EL (cell line): ENCODE results near the gene ATAT1.

Source experiments
- DNase-seq: peaks from one replicate; pipeline ENCODE4 v3.0.0-alpha.2; 2016

The ATAT1 gene

GRCh38 chr6:30626484-30627366 is at the start of gene ATAT1:
ATAT1 (plus strand) TSS chr6:30626874.
- DNase-seq, result peak; percentile 81

- no peak for DNase-seq
Measured at GRCh38 chr6:30578051-30578450, 48.6 kb upstream of the ATAT1 start.

- no peak for DNase-seq
Measured at GRCh38 chr6:30583921-30584320, 42.8 kb upstream of the ATAT1 start.

- no peak for DNase-seq
Measured at GRCh38 chr6:30589754-30590358, 36.8 kb upstream of the ATAT1 start.

GRCh38 chr6:30590509-30590908 is 36.2 kb upstream of the ATAT1 start:
- no peak for DNase-seq

- no peak for DNase-seq
Measured at GRCh38 chr6:30591008-30591407, 35.7 kb upstream of the ATAT1 start.

- no peak for DNase-seq
Measured at GRCh38 chr6:30592287-30592686, 34.4 kb upstream of the ATAT1 start.

DNA sequence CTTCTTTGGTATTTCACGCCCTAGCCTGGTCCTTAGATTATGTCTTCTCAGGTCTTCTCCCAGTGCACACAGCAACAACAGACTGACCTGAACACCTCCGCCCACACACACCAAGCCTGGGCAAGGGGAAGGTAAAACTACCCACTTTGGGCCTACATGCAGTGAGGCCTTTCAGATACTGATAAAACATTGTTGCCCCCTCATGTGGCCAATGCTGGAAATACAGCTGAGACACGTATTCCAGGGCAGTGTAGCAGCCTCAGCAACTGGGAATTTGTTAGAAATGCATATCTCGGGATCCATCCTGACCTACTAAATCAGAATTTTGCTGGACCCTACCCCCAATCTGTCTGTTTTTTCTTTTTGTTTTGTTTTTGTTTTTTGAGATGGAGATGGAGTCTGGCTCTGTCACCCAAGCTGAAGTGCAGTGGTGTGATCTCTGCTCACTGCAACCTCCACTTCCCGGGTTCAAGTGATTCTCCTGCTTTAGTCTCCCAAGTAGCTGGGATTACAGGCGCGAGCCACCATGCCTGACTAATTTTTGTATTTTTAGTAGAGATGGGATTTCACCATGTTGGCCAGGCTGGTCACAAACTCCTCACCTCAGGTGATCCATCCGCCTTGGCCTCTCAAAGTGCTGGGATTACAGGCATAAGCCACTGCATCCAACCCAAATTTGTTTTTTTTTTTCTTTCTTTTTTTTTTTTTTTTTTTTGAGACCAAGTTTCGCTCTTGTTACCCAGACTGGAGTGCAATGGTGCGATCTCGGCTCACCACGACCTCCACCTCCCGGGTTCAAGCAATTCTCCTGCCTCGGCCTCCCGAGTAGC is 29.1 kb upstream of the ATAT1 start:
- DNase-seq, result peak; percentile 84

DNA sequence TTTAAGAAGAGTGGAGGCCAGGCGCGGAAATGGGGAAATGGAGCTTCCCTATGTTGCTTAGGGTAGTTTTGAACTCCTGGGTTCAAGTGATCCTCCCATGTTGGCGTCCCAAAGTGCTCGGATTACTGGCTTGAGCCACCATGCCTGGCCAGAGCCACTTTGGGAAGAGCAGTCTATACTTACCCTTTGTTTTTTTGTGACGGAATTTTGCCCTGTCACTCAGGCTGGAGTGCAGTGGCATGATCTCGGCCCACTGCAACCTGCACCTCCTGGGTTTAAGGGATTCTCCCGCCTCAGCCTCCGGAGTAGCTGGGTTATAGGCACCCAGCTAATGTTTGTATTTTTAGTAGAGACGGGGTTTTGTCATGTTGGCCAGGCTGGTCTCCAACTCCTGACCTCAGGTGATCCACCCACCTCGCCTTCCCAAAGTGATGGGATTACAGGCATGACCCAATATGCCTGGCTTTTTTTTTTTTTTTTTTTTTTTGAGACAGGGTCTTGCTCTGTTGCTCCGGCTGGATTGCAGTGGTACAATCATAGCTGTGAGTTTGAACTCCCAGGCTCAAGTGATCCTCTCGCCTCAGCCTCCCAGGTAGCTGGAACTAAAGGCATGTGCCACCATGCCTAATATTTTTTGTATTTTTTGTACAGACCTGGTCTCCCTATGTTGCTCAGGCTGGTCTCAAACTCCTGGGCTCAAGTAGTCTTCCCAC is 27.6 kb upstream of the ATAT1 start:
- no peak for DNase-seq

GRCh38 chr6:30599625-30600324 is 26.9 kb upstream of the ATAT1 start:
- DNase-seq, result no peak

- no peak for DNase-seq
Measured at GRCh38 chr6:30600451-30600961, 26.2 kb upstream of the ATAT1 start.

GRCh38 chr6:30601436-30601814 is 25.2 kb upstream of the ATAT1 start:
- DNase-seq, result no peak

DNA sequence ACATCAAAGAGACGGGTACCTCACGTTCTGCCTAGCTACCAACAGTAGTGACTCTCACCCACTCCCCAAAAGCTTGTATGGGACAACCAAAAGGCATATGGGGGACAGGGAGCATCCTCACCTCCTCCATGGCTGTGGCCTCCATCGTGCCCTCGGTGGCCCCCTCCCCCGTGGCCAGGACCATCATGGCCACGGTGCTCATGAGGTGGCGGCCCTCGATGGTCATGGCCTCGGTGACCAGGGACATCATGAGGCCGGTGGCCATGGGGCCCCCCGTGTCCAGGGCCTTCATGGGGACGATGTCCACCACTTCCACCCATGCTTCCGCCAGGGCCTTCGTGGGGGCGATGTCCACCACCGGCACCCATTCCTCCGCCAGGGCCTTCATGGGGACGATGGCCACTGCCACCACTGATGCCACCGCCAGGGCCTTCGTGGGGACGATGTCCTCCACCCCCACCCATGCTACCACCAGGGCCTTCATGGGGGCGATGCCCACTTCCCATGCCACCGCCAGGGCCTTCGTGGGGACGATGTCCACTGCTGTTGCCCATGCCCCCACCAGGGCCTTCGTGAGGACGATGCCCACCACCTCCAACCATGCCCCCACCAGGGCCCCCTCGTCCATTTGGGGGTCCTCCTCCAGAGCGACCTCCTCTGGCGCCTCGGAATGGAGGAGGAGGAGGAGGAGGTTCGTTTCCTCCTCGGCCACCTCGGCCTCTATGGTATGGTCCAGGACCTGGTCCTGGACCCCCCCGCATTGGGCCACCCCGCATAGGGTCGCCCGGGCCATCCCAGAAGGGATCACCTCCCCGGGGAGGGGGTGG is 24.6 kb upstream of the ATAT1 start:
- no peak for DNase-seq

DNA sequence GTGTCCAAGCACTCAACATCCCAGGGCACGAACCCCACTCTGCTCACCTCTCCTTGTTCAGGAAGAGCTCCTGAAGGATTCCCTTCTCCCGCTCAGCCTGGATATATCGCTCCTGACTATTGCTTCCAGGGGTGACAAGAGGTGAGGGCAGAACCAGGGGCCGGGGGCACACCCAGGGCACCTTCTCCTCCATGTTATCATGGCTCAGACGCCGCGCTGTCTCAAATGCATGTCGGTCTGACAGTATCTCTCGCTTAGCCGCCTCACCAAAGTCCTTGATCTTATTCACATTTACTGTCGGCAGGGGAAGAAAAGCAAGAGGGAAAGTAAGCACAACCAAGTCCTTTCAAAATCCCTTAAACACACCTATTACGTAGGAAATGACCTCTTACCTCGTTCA is 22.7 kb upstream of the ATAT1 start:
- DNase-seq, result no peak

GRCh38 chr6:30610065-30610464 is 16.6 kb upstream of the ATAT1 start:
- no peak for DNase-seq

GRCh38 chr6:30611150-30611855 is 15.4 kb upstream of the ATAT1 start:
- DNase-seq, result no peak

DNA sequence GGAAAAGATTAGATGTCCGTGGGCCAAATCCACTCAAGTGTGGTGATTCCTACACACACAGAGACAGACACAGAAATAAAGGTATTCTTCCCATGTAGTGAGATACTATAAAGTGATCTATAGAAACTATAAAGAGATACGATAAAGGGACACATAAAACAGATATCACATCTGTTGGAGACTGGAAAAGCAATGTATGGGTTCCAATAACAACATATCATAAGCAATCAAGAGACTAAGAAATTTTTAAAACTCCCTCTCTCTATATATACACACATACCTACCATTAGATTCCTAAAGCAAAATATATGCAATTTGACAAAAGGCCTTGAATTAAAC is 14.8 kb upstream of the ATAT1 start:
- no peak for DNase-seq

GRCh38 chr6:30612213-30612612 is 14.5 kb upstream of the ATAT1 start:
- DNase-seq, result peak; percentile 42

DNA sequence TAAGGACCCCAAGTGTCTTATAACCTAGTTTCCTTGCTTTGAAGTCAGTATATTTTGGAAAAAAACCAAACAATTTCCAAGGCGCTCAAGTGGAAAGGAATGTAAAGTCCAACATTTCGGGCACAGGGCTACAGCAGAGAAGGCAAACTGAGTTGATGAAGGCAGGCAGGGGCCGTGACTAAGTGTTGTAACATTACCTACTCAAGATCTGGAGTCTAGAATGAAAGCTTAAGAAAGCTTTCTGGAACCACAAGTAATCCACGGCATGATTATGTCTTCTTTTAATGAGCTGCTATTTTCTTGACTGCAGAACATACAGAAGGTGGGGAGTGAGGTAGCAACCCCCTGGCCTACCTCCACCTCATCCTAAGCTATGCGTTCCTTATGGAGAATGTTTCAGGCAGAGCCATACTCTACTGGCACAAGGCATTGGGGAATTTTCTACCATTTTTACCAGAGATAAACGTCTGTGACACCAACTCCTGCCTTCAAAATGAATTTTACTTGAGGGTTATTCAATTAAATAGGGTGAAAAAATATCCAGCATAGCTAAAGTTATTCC is 13.9 kb upstream of the ATAT1 start:
- peak; percentile 61 for DNase-seq
